SK-N-SH (cell line): Measurements from ENCODE around the gene SETD7. TPM values are rescaled to one million over a fixed set of nuclear protein-coding genes. Genes with fewer than 3 reads are reported as not detected.
A peak's percentile ranks its signal among the peaks of the same experiment; 100 is the strongest.

Experiments used
- CTCF ChIA-PET: fragments of 300-600, 350-600 bp; formaldehyde crosslinking; extraction: SDS; loops from one replicate; lab custom pipeline; 2021; lab: Yijun Ruan, JAX
- POLR2A ChIA-PET: fragments of 350-600 bp; sonication (Branson Sonifier 250); formaldehyde crosslinking; extraction: SDS; loops from one replicate; lab custom pipeline; 2020; ENCODE audit warnings: antibody characterized with exemption, inconsistent platforms; lab: Yijun Ruan, JAX
- DNase-seq: peaks from one replicate; pipeline ENCODE4 v3.0.0; 2012
- H2AFZ ChIP-seq: fragments of 200-600 bp; sonication (generic); 2 replicates; pipeline ENCODE4 v1.8.1; 2016; ENCODE audit warnings: antibody characterized with exemption, mild to moderate bottlenecking, low read depth
- H3F3A ChIP-seq: fragments of 200-600 bp; sonication (generic); replicated peaks from 2 replicates; pipeline ENCODE3; 2016; ENCODE audit warnings: antibody characterized with exemption, mild to moderate bottlenecking; ENCODE audit not compliant: insufficient read depth
- H3K27ac ChIP-seq, 2 experiments: fragments of 200-500 bp in 1 of 2; fragments of 200-600 bp in 1 of 2; sonication (Bioruptor generic) in 1 of 2; sonication (generic), shearing (Covaris generic) in 1 of 2; 2 replicates each; pipeline versions ENCODE4 v1.5.1 to v1.6.1; 2014 to 2016; ENCODE audit warnings: low read depth in 2 of 2, inconsistent platforms in 1 of 2, low read length in 1 of 2, mild to moderate bottlenecking in 1 of 2, mixed read lengths in 1 of 2
- H3K27me3 ChIP-seq: fragments of 200-600 bp; sonication (generic), shearing (Covaris generic); 2 replicates; pipeline ENCODE4 v1.6.1; 2016; ENCODE audit warnings: mixed run types; ENCODE audit not compliant: insufficient read depth
- H3K36me3 ChIP-seq, 2 experiments: fragments of 200-500 bp in 1 of 2; fragments of 200-600 bp in 1 of 2; sonication (Bioruptor generic) in 1 of 2; sonication (generic) in 1 of 2; replicated peaks in 1 of 2; 2 replicates each; pipeline versions ENCODE3 to v1.5.1; 2014 to 2016; ENCODE audit warnings: low read length in 1 of 2, mild to moderate bottlenecking in 1 of 2; ENCODE audit not compliant: insufficient read depth in 2 of 2, control insufficient read depth in 1 of 2
- H3K4me1 ChIP-seq, 2 experiments: fragments of 200-500 bp in 1 of 2; fragments of 200-600 bp in 1 of 2; sonication (Bioruptor generic) in 1 of 2; sonication (generic), shearing (Covaris generic) in 1 of 2; 2 replicates each; pipeline versions ENCODE4 v1.5.1 to v1.6.1; 2014 to 2016; ENCODE audit warnings: low read depth in 1 of 2, low read length in 1 of 2, mixed run types in 1 of 2; ENCODE audit not compliant: insufficient read depth in 2 of 2, control insufficient read depth in 1 of 2
- H3K4me2 ChIP-seq: fragments of 200-600 bp; sonication (generic), shearing (Covaris generic); 2 replicates; pipeline ENCODE4 v1.6.1; 2017; ENCODE audit warnings: mixed run types
- H3K4me3 ChIP-seq, 2 experiments: fragments of 200-500 bp in 1 of 2; fragments of 200-600 bp in 1 of 2; sonication (Bioruptor generic) in 1 of 2; sonication (generic), shearing (Covaris generic) in 1 of 2; 2 replicates each; pipeline versions ENCODE4 v1.5.1 to v1.8.1; 2014 to 2016; ENCODE audit warnings: low read depth in 2 of 2, inconsistent platforms in 1 of 2, low read length in 1 of 2, mild to moderate bottlenecking in 1 of 2, mixed read lengths in 1 of 2, moderate library complexity in 1 of 2
- H3K79me2 ChIP-seq: fragments of 200-600 bp; sonication (generic); 2 replicates; pipeline ENCODE4 v1.8.1; 2017; ENCODE audit warnings: mild to moderate bottlenecking; ENCODE audit not compliant: insufficient read depth
- H3K9ac ChIP-seq: fragments of 200-600 bp; sonication (generic); 2 replicates; pipeline ENCODE4 v1.6.1; 2017; ENCODE audit warnings: mixed run types
- H3K9me2 ChIP-seq: fragments of 200-600 bp; sonication (generic); 2 replicates; pipeline ENCODE4 v1.6.1; 2017; ENCODE audit warnings: mixed run types
- H3K9me3 ChIP-seq: fragments of 200-600 bp; sonication (generic); 2 replicates; pipeline ENCODE4 v1.6.1; 2017; ENCODE audit warnings: mixed run types, mild to moderate bottlenecking, moderate library complexity
- H4K20me1 ChIP-seq: fragments of 200-600 bp; sonication (generic); 2 replicates; pipeline ENCODE4 v1.6.1; 2017; ENCODE audit warnings: mild to moderate bottlenecking, mixed run types; ENCODE audit not compliant: insufficient read depth
- EZH2phosphoT487 ChIP-seq: fragments of 200-600 bp; sonication (generic); IDR thresholded peaks from 2 replicates; pipeline ENCODE4 v1.6.1; 2017; ENCODE audit warnings: low read depth, mixed run types, mild to moderate bottlenecking, antibody characterized with exemption, moderate library complexity, borderline replicate concordance
- FOXJ3 ChIP-seq: sonication (generic); formaldehyde crosslinking; IDR thresholded peaks from 2 replicates; pipeline ENCODE4 v1.5.1; 2020; ENCODE audit warnings: mild to moderate bottlenecking, missing genetic modification reagents
- FOXM1 ChIP-seq: IDR thresholded peaks from 2 replicates; pipeline ENCODE4 v1.4.0; 2012; ENCODE audit warnings: low read depth, mild to moderate bottlenecking
- GABPA ChIP-seq: IDR thresholded peaks from 2 replicates; pipeline ENCODE4 v1.4.0; 2012; ENCODE audit warnings: low read depth, mild to moderate bottlenecking
- IRF3 ChIP-seq: fragments of 150-350 bp; IDR thresholded peaks from 2 replicates; pipeline ENCODE4 v1.6.1; 2016; ENCODE audit warnings: mild to moderate bottlenecking, low read depth, low read length
- MXI1 ChIP-seq: IDR thresholded peaks from 2 replicates; pipeline ENCODE4 v1.6.1; 2012; ENCODE audit warnings: mild to moderate bottlenecking, low read depth, low read length, improper control_type of control experiment
- NFIC ChIP-seq: IDR thresholded peaks from 2 replicates; pipeline ENCODE4 v1.4.0; 2012; ENCODE audit warnings: borderline replicate concordance
- NRF1 ChIP-seq: IDR thresholded peaks from 2 replicates; pipeline ENCODE4 v1.6.1; 2012; ENCODE audit warnings: low read depth, mild to moderate bottlenecking, low read length
- RCOR1 ChIP-seq: fragments of 150-350 bp; IDR thresholded peaks from 2 replicates; pipeline ENCODE4 v1.6.1; 2017; ENCODE audit warnings: antibody characterized with exemption, low read length
- RFX5 ChIP-seq: IDR thresholded peaks from 2 replicates; pipeline ENCODE4 v1.6.1; 2012; ENCODE audit warnings: mild to moderate bottlenecking, improper control_type of control experiment, low read length
- RXRA ChIP-seq: IDR thresholded peaks from 2 replicates; pipeline ENCODE4 v1.4.0; 2012; ENCODE audit warnings: low read depth, mild to moderate bottlenecking, borderline replicate concordance
- SMC3 ChIP-seq: IDR thresholded peaks from 2 replicates; pipeline ENCODE4 v1.6.1; 2012; ENCODE audit warnings: low read depth, low read length, improper control_type of control experiment
- TCF12 ChIP-seq: IDR thresholded peaks from 2 replicates; pipeline ENCODE4 v1.4.0; 2012
- YY1 ChIP-seq: IDR thresholded peaks from 2 replicates; pipeline ENCODE4 v1.4.0; 2012; ENCODE audit warnings: low read depth, mild to moderate bottlenecking
- WGBS: methylation state at CpG from one replicate; pipeline ENCODE4 v1.1.6; 2017; ENCODE audit warnings: low lambda C conversion rate; 5-methylcytosine and 5-hydroxymethylcytosine counted together
- polyA plus RNA-seq, 3 experiments: library from polyadenylated mRNA; depleted of rRNA; stranded (reverse); fragments of >200 nt; gene quantifications; 2 replicates each; pipeline ENCODE4 v1.2.3, GENCODE V29; 2012
- TF ChIP-seq, protein P1 (sequence below): fragments of 150-350 bp; IDR thresholded peaks from 2 replicates; pipeline ENCODE4 v1.6.1; 2017; ENCODE audit warnings: antibody characterized with exemption, low read length, low read depth, borderline replicate concordance
- TF ChIP-seq, protein P2 (sequence below): IDR thresholded peaks from 2 replicates; pipeline ENCODE4 v1.4.0; 2012; ENCODE audit warnings: low read depth, borderline replicate concordance
- TF ChIP-seq, protein P3 (sequence below): IDR thresholded peaks from 2 replicates; pipeline ENCODE4 v1.4.0; 2012; ENCODE audit warnings: low read depth

Gene SETD7
- polyA plus RNA-seq, 1 of the 3 experiments (the other 2 are of a cell fraction): 5.0 TPM

DNA sequence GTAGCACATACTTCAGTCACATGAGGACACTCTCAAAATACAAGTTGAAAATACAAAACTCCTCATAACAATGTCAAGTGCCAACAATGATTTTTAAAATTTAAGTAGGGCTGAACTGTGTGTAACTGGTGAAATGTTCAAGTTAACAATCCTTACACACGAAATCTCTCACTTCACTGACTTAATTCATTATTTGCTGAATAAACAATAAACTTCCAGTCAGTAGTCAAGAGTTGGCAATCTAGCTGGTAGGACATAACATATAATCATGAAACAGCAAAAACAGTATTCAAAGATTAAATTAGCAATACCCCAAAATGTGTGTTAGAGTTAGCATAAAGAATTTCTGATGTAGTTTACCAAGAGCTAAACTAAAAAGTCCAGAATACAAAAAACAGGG is 104.0 kb downstream of the SETD7 start:
- no peak for DNase-seq
- CTCF ChIA-PET: interaction anchor here (0.6 to 0.7 kb wide), 2 partner anchors 21 to 331 kb away, joined by 3 read pairs; no protein-coding TSS in a partner anchor
- peaks cover 47% of the 10 kb centered on the region for H3K79me2 ChIP-seq
- TF ChIP-seq SMC3 (no peak), GABPA (no peak), EZH2phosphoT487 (no peak), RCOR1 (no peak), RXRA (no peak), MXI1 (no peak), FOXM1 (no peak), NRF1 (no peak), YY1 (no peak), IRF3 (no peak), RFX5 (no peak), NFIC (no peak), FOXJ3 (CRISPR knock-in tag) (no peak), TCF12 (no peak)
- TF ChIP-seq, protein P1, sequence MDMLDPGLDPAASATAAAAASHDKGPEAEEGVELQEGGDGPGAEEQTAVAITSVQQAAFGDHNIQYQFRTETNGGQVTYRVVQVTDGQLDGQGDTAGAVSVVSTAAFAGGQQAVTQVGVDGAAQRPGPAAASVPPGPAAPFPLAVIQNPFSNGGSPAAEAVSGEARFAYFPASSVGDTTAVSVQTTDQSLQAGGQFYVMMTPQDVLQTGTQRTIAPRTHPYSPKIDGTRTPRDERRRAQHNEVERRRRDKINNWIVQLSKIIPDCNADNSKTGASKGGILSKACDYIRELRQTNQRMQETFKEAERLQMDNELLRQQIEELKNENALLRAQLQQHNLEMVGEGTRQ: no peak
- TF ChIP-seq, protein P2, sequence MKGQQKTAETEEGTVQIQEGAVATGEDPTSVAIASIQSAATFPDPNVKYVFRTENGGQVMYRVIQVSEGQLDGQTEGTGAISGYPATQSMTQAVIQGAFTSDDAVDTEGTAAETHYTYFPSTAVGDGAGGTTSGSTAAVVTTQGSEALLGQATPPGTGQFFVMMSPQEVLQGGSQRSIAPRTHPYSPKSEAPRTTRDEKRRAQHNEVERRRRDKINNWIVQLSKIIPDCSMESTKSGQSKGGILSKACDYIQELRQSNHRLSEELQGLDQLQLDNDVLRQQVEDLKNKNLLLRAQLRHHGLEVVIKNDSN: no peak
- TF ChIP-seq, protein P3, sequence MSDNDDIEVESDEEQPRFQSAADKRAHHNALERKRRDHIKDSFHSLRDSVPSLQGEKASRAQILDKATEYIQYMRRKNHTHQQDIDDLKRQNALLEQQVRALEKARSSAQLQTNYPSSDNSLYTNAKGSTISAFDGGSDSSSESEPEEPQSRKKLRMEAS: no peak
- TF ChIP-seq, all 33 proteins: peak for 0
- Histone ChIP-seq H3K9me2 (no peaks in the 10 kb centered on the region), H3K9ac (peak overlapping the region; percentile 75), H3K4me1 (peaks cover 14 to 17% of the 10 kb centered on the region in 2 experiments; a peak in 3 of 4 replicates), H3K4me3 (peak overlapping the region; percentile 99 to 100; a peak in 3 of 4 replicates), H4K20me1 (peaks cover 14% of the 10 kb centered on the region; the same call in 1 of the 2 replicates), H3K4me2 (peak overlapping the region; percentile 76), H3K36me3 (peaks cover 0 to 12% of the 10 kb centered on the region in 2 experiments), H2AFZ (no peak overlapping the region), H3K9me3 (no peaks in the 10 kb centered on the region), H3K27ac (peak overlapping the region in 1 of 2 experiments; percentile 88; a peak in 3 of 4 replicates), H3K27me3 (no peaks in the 10 kb centered on the region), H3F3A (peaks cover 19% of the 10 kb centered on the region)
- 97% methylated on average over 1 of the region's 1 CpG for whole genome bisulfite sequencing
- POLR2A ChIA-PET: no interaction called here
